T1000 (cell line): ENCODE results near the gene ROR1.
"Not testable (repeated sequence)": the region's sequence is repeated elsewhere in the genome, so short reads cannot be mapped to it uniquely, and the experiment has no call there.

ENCODE experiments used
- DNase-seq: peaks from one replicate; lab custom pipeline; 2025; ENCODE audit warnings: mixed read lengths; lab: John Stamatoyannopoulos, UW

The ROR1 gene

GRCh38 chr1:63824451-63824850 is 50.6 kb downstream of the ROR1 start:
- no peak for DNase-seq

- DNase-seq: no peak
Observed at GRCh38 chr1:63825111-63825510, 51.3 kb downstream of the ROR1 start.

GRCh38 chr1:63826246-63826861 is 52.5 kb downstream of the ROR1 start:
- not testable (repeated sequence) for DNase-seq

GRCh38 chr1:63827411-63828321 is 53.8 kb downstream of the ROR1 start:
- no peak for DNase-seq

- no peak for DNase-seq
Observed at GRCh38 chr1:63828322-63829044, 54.7 kb downstream of the ROR1 start.

GRCh38 chr1:63829349-63830327 is 55.8 kb downstream of the ROR1 start:
- no peak for DNase-seq

GRCh38 chr1:63831409-63831808 is 57.6 kb downstream of the ROR1 start:
- no peak for DNase-seq

- no peak for DNase-seq
Observed at GRCh38 chr1:63833363-63834119, 59.7 kb downstream of the ROR1 start.

- DNase-seq: no peak
Observed at GRCh38 chr1:63835128-63835527, 61.3 kb downstream of the ROR1 start.

GRCh38 chr1:63836374-63836773 is 62.6 kb downstream of the ROR1 start:
- DNase-seq: no peak

GRCh38 chr1:63836830-63837229 is 63.0 kb downstream of the ROR1 start:
- no peak for DNase-seq

GRCh38 chr1:63843010-63843409 is 69.2 kb downstream of the ROR1 start:
- no peak for DNase-seq

- DNase-seq: no peak
Observed at GRCh38 chr1:63843884-63844283, 70.1 kb downstream of the ROR1 start.

- DNase-seq: no peak
Observed at GRCh38 chr1:63845346-63845745, 71.5 kb downstream of the ROR1 start.

GRCh38 chr1:63847308-63847910 is 73.6 kb downstream of the ROR1 start:
- DNase-seq: no peak

GRCh38 chr1:63848733-63849132 is 74.9 kb downstream of the ROR1 start:
- DNase-seq: no peak

GRCh38 chr1:63849149-63849548 is 75.3 kb downstream of the ROR1 start:
- no peak for DNase-seq

- DNase-seq: no peak
Observed at GRCh38 chr1:63854091-63854490, 80.3 kb downstream of the ROR1 start.

GRCh38 chr1:63855942-63856341 is 82.1 kb downstream of the ROR1 start:
- DNase-seq: no peak

- DNase-seq: no peak
Observed at GRCh38 chr1:63856924-63857323, 83.1 kb downstream of the ROR1 start.
